ENCODE data around the gene BMP4. TPM values are rescaled to one million over a fixed set of nuclear protein-coding genes. Genes with fewer than 3 reads are reported as not detected.
A peak's percentile ranks its signal among the peaks of the same experiment; 100 is the strongest.

BMP4 gene
- total RNA-seq, 1 experiment from 2014 or later: 20.4 TPM

DNA sequence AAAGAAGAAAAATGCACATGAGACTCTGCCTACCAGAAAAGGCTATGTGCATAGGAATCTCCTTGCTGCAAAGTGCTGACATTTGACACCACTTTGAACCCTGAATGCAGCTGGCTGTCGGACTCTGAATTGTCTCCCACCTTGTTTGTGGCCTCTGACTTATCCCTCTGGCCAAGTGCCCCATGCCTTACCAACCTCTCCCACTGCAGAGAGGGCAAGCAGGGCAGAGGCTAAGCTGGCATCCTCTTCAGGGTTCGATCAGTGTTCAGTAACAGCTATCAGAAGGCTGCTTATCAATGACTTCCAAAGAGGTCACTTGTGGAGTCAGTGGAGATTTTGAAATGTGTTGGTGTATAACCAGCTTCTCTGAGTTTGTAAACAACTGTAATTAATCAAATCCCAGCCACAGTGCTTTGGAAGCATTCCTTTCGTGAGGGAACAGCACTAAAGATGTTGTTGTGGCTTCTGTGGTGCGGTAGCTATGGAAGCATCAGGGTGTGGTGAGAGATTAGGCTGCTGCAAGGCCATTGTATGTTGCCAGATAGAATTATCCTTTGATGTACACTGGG, 22.6 kb upstream of the BMP4 start:
- H3K4me3 ChIP-seq (ENCODE audit: insufficient read depth, low read depth, low read length): no peak overlapping the region
- no peaks in the 10 kb centered on the region for H3K36me3 ChIP-seq (replicated peaks; ENCODE audit: control insufficient read depth, insufficient read depth, low read length)
- H3K27me3 ChIP-seq (ENCODE audit: control insufficient read depth, insufficient read depth, low read length): no peaks in the 10 kb centered on the region; the same call in 1 of the 2 replicates
- no peak for DNase-seq

GRCh38 chr14:53978194-53978593, 21.6 kb upstream of the BMP4 start:
- H3K36me3 ChIP-seq (replicated peaks; ENCODE audit: control insufficient read depth, insufficient read depth, low read length): no peaks in the 10 kb centered on the region
- DNase-seq: no peak
- no peak overlapping the region for H3K4me3 ChIP-seq (ENCODE audit: insufficient read depth, low read depth, low read length)
- no peaks in the 10 kb centered on the region; the same call in 1 of the 2 replicates for H3K27me3 ChIP-seq (ENCODE audit: control insufficient read depth, insufficient read depth, low read length)

DNA sequence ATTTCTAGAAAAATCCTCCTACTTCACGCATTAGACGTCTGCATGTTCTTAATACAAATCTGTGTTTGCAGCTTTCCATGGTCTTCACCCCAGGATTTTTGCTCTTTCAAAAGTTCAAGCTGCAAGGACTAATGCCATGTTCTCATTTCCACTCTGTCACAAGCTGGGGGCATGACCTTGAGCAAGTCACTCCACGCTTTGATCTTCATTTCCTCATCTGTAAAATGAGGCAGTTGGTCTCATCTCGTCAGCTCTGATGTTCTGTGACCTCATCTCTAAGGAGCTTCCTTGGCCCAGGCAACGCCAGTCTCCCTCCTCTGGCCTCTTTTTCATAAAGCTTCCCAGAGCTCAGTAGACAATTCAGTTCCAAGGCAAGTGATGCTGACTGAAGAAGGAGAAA, 18.8 kb upstream of the BMP4 start:
- no peaks in the 10 kb centered on the region for H3K36me3 ChIP-seq (replicated peaks; ENCODE audit: control insufficient read depth, insufficient read depth, low read length)
- no peak for DNase-seq
- H3K27me3 ChIP-seq (ENCODE audit: control insufficient read depth, insufficient read depth, low read length): no peaks in the 10 kb centered on the region
- H3K4me3 ChIP-seq (ENCODE audit: insufficient read depth, low read depth, low read length): no peak overlapping the region

GRCh38 chr14:53971521-53971920, 14.9 kb upstream of the BMP4 start:
- Histone ChIP-seq H3K27me3 (ENCODE audit: control insufficient read depth, insufficient read depth, low read length) (no peaks in the 10 kb centered on the region), H3K36me3 (replicated peaks; ENCODE audit: control insufficient read depth, insufficient read depth, low read length) (no peaks in the 10 kb centered on the region), H3K4me3 (ENCODE audit: insufficient read depth, low read depth, low read length) (no peak overlapping the region)
- DNase-seq: no peak

- no peak overlapping the region for H3K4me3 ChIP-seq (ENCODE audit: insufficient read depth, low read depth, low read length)
- H3K36me3 ChIP-seq (replicated peaks; ENCODE audit: control insufficient read depth, insufficient read depth, low read length): no peaks in the 10 kb centered on the region
- H3K27me3 ChIP-seq (ENCODE audit: control insufficient read depth, insufficient read depth, low read length): no peaks in the 10 kb centered on the region; the same call in 1 of the 2 replicates
- DNase-seq: peak; percentile 46
These were observed 12.7 kb upstream of the BMP4 start for GRCh38 chr14:53969326-53969725.

DNA sequence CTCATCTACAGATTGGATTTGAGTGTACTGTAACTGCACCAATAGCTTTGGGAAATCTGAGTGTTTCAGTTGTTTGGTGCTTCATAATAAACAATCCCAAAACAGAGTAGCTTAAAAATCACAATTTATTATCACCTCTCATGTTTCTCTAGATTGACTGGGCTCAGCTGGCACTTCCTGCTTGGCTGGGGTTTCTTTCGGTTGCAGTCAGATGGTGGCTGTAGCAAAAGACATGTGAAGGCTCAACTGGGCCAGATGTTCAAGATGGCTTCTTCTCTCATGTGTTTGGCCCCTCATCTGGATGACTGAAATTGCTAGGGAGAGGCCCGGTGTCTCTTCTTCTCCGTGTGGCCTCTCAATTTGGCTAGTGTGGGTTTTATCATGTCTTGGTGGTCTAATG, 12.1 kb upstream of the BMP4 start:
- no peak for DNase-seq
- Histone ChIP-seq H3K4me3 (ENCODE audit: insufficient read depth, low read depth, low read length) (no peak overlapping the region), H3K27me3 (ENCODE audit: control insufficient read depth, insufficient read depth, low read length) (peaks cover 5% of the 10 kb centered on the region)

DNA sequence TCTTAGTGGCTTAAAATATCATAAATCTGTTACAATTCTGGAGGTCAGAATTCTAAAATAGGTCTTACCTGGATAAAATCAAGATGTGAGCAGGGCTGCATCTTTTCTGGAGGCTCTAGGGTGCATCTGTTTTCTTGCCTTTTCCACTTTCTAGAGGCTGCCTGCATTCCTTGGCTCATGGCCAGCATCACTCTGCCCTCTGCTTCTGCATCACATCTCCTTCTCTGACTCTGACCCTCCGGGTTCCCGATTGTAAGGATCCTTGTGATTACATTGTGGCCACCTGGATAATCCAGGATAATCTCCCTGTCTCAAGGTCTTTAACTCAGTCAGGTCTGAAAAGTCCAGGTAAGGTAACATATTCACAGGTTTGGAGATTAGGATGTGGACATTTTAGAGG, 11.0 kb upstream of the BMP4 start:
- peaks cover 17% of the 10 kb centered on the region for H3K27me3 ChIP-seq (ENCODE audit: control insufficient read depth, insufficient read depth, low read length)
- DNase-seq: no peak
- no peak overlapping the region for H3K4me3 ChIP-seq (ENCODE audit: insufficient read depth, low read depth, low read length)
- no peaks in the 10 kb centered on the region for H3K36me3 ChIP-seq (replicated peaks; ENCODE audit: control insufficient read depth, insufficient read depth, low read length)

More for the DNA sequence above, 12.1 kb upstream of the BMP4 start:
- no peaks in the 10 kb centered on the region for H3K36me3 ChIP-seq (replicated peaks; ENCODE audit: control insufficient read depth, insufficient read depth, low read length)

- no peak for DNase-seq
- H3K4me3 ChIP-seq (ENCODE audit: insufficient read depth, low read depth, low read length): 0 out of 2 replicates have a peak overlapping the region, but pooled peaks have one; percentile 53
- H3K27me3 ChIP-seq (ENCODE audit: control insufficient read depth, insufficient read depth, low read length): peaks cover 30% of the 10 kb centered on the region
- no peaks in the 10 kb centered on the region for H3K36me3 ChIP-seq (replicated peaks; ENCODE audit: control insufficient read depth, insufficient read depth, low read length)
These were observed 7.6 kb upstream of the BMP4 start for GRCh38 chr14:53964249-53964648.

DNA sequence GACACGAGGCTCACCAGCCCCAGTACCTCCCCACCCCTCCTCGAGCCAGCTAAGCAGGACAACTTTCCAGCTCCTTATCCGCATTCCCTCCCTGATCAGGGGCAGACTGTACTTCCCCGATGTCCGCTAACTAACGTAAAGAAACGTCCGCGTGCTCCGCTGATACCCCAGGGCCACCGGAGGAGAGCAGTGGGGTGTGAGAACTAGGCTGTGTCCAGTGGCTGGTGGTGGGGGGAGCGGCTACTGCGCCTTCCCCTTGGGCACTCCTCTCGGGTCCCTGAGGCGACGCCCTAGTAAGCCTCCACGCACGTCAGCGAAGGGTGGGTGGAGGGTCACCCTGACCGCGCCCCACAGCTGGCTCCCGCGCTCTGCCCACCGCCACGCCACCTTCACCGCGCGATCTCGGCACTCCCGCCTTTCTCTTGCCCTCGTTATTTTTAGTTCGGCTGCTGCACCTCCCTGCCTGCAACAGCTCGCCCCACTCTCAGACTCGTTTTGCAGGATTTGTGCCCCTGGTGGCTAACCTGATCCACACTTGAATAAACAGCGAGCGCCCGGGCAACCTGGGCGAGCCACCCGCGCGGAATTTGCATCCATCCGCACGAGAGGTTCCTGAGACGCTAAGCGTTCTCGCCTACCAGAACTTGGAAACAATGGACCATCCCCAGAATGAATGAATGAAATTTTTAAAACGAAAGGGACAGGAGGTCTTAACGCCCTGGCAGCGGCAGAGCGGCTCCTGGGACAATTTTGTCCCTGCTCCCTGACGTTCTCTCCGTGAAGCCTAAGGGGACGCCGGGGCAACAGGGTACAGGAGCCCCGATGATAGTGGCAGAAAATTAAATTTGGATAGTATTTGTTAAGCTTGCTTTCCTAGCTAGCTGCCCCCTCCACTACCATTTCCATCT, 6.9 kb upstream of the BMP4 start:
- peak; percentile 73 for DNase-seq
- Histone ChIP-seq H3K27me3 (ENCODE audit: control insufficient read depth, insufficient read depth, low read length) (peaks cover 30% of the 10 kb centered on the region), H3K36me3 (replicated peaks; ENCODE audit: control insufficient read depth, insufficient read depth, low read length) (no peaks in the 10 kb centered on the region), H3K4me3 (ENCODE audit: insufficient read depth, low read depth, low read length) (peak overlapping the region; percentile 53)

GRCh38 chr14:53962953-53963319, 6.3 kb upstream of the BMP4 start:
- Histone ChIP-seq H3K36me3 (replicated peaks; ENCODE audit: control insufficient read depth, insufficient read depth, low read length) (no peaks in the 10 kb centered on the region), H3K27me3 (ENCODE audit: control insufficient read depth, insufficient read depth, low read length) (peaks cover 32% of the 10 kb centered on the region), H3K4me3 (ENCODE audit: insufficient read depth, low read depth, low read length) (peak overlapping the region; percentile 53)
- no peak for DNase-seq

- peaks cover 50% of the 10 kb centered on the region for H3K27me3 ChIP-seq (ENCODE audit: control insufficient read depth, insufficient read depth, low read length)
- no peaks in the 10 kb centered on the region for H3K36me3 ChIP-seq (replicated peaks; ENCODE audit: control insufficient read depth, insufficient read depth, low read length)
- no peak for DNase-seq
- no peak overlapping the region for H3K4me3 ChIP-seq (ENCODE audit: insufficient read depth, low read depth, low read length)
These were observed 2.0 kb upstream of the BMP4 start for GRCh38 chr14:53958628-53959027.

DNA sequence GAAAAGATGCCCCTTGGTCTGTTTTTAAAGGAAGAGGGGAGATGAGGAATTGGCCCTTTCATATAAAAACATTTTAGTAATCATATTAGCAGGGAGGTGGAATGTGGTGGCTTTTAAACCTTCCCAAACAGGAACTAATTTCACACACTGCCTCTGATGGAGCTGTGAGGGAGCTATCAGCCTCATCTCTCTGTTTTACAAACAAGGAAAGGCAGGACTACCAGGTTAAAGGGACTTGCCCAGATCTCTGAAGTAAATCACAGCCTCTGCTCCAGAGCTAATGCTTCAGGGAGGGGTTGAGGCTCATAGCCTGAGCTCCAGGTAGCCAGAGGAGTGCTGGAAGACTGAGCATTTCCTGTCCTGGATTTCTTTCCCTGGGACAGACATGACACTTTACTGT, 1.1 kb upstream of the BMP4 start:
- no peak overlapping the region for H3K4me3 ChIP-seq (ENCODE audit: insufficient read depth, low read depth, low read length)
- no peak for DNase-seq
- no peaks in the 10 kb centered on the region for H3K36me3 ChIP-seq (replicated peaks; ENCODE audit: control insufficient read depth, insufficient read depth, low read length)
- peaks cover 43% of the 10 kb centered on the region for H3K27me3 ChIP-seq (ENCODE audit: control insufficient read depth, insufficient read depth, low read length)

GRCh38 chr14:53955671-53956426, 776 bp downstream of the BMP4 start:
- H3K4me3 ChIP-seq (ENCODE audit: insufficient read depth, low read depth, low read length): peak overlapping the region; percentile 72
- DNase-seq: peak; percentile 78
- peaks cover 40% of the 10 kb centered on the region for H3K27me3 ChIP-seq (ENCODE audit: control insufficient read depth, insufficient read depth, low read length)
- H3K36me3 ChIP-seq (replicated peaks; ENCODE audit: control insufficient read depth, insufficient read depth, low read length): no peaks in the 10 kb centered on the region

- Histone ChIP-seq H3K27me3 (ENCODE audit: control insufficient read depth, insufficient read depth, low read length) (peaks cover 47% of the 10 kb centered on the region), H3K36me3 (replicated peaks; ENCODE audit: control insufficient read depth, insufficient read depth, low read length) (no peaks in the 10 kb centered on the region; the same call in 1 of the 2 replicates), H3K4me3 (ENCODE audit: insufficient read depth, low read depth, low read length) (peak overlapping the region; percentile 72)
- DNase-seq: peak; percentile 61
These were observed 1.4 kb downstream of the BMP4 start for GRCh38 chr14:53955229-53955556.
